ENCODE data around the gene RASAL2.
"Not testable (repeated sequence)": the region's sequence is repeated elsewhere in the genome, so short reads cannot be mapped to it uniquely, and the experiment has no call there.

The RASAL2 gene

GRCh38 chr1:178119628-178120027, 25.7 kb downstream of the RASAL2 start:
- TF ChIP-seq POLR2A (IDR thresholded peaks at IDR 0.05; ENCODE audit: low read length) (no peak), GATA1 (IDR thresholded peaks at IDR 0.05; ENCODE audit: low read depth, low read length) (no peak)
- DNase-seq = no peak

DNA sequence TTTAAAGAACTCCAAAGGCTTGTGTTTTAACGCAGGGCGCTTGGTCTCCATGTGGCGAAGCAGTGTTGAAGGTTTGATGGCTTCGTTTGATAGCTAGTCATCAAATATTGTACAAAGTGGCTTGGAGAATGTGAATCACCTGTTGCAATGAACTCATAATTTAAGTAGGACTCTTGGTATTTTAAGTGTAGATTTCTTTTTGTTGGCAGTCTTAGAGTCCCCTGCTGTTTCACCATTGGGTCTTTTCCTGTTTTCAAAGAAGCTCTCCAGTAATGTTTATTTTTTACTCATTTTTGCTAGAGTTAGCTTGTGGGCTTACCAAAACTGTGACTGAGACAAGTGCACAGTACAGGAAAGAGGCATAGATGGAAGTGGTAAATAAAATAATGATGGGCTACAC, 26.2 kb downstream of the RASAL2 start:
- TF ChIP-seq GATA1 (IDR thresholded peaks at IDR 0.05; ENCODE audit: low read depth, low read length) = no peak
- TF ChIP-seq POLR2A (IDR thresholded peaks at IDR 0.05; ENCODE audit: low read length) = no peak
- no peak for DNase-seq

- DNase-seq = not testable (repeated sequence)
Measured at GRCh38 chr1:178120520-178121052, 26.7 kb downstream of the RASAL2 start.

DNA sequence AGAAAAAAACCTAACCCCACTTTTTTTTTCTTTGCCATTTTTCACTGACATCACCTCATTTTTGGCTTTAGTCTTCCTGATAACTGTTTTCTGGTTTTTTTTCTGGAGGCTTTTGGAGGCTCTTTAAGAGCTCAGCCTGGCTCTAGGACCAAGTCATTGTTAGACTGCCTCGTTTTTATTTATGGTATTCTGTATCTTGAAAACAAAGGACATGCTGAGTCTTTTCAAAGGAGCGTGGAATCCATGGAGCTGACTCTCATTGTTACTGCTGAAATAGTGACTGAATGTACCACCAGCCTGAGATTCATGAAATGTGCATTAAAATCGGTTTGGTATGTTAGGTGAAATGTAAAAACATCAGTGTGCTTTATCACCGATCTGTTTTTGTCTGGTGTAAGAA, 28.0 kb downstream of the RASAL2 start:
- DNase-seq = no peak
- no peak for TF ChIP-seq GATA1 (IDR thresholded peaks at IDR 0.05; ENCODE audit: low read depth, low read length)

- no peak for TF ChIP-seq POLR2A (IDR thresholded peaks at IDR 0.05; ENCODE audit: low read length)
- no peak for TF ChIP-seq GATA1 (IDR thresholded peaks at IDR 0.05; ENCODE audit: low read depth, low read length)
- no peak for DNase-seq
Measured at GRCh38 chr1:178122283-178122682, 28.4 kb downstream of the RASAL2 start.

- TF ChIP-seq POLR2A (IDR thresholded peaks at IDR 0.05; ENCODE audit: low read length) = no peak
- no peak for DNase-seq
Measured at GRCh38 chr1:178124115-178124514, 30.2 kb downstream of the RASAL2 start.

- DNase-seq = no peak
Measured at GRCh38 chr1:178126261-178126660, 32.4 kb downstream of the RASAL2 start.

DNA sequence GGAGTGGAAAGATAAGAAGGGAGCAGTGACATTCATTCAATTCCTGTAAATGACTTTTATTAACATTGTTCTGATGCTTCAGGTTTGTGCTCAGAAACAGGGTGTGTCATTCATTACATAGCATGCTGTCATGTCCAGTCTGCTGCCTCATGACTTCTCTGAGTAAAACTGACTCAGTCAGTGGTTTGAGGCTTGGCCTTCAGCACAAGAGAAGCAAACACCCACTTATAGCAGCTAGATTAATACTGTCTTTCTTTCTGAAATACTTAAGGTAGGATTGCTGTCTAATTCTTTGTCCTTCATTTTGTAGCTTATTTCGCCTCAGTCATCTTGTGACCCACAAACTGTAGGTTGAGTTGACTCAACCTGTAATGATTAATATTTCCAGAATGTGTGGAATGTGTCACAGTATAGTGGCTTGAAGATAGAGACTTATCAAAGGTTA, 32.9 kb downstream of the RASAL2 start:
- DNase-seq = peak in 1 of 2 experiments; percentile 2
- TF ChIP-seq GATA1 (IDR thresholded peaks at IDR 0.05; ENCODE audit: low read depth, low read length) = no peak
- TF ChIP-seq POLR2A (IDR thresholded peaks at IDR 0.05; ENCODE audit: low read length) = no peak

More at GRCh38 chr1:178126261-178126660, 32.4 kb downstream of the RASAL2 start:
- no peak for TF ChIP-seq GATA1 (IDR thresholded peaks at IDR 0.05; ENCODE audit: low read depth, low read length)

DNA sequence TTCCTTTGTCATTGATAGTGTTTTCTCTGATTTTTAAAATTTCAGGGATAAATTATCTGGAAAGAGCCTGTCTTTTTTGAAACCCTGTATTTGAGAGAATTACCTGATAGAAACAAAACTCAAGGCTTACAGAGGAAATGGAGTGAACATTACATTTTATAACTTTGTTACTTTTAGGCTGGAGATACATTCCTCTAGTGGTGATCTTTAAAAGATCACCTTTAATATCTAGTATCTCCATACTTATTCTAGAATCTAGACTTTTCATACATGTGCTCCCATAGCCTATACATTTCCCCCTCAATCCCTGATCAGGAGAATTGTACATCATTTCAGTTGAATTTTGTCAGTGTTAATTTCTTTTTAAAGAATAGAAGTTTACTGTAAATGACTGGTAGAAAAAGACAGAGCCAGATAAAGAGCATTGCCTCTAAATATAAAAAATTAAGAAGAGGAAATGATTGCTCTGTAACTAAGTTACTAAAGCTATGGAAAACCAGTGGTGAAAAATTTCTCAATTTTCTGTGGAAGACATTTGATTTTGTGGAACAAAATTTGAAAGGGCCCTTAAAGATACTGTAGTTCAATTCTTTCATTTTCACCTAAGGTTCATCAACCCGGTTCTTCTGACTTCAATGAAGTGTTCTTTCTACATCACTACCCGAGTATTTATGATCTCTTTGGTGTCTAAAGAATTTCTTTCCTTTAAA, 33.7 kb downstream of the RASAL2 start:
- no peak for TF ChIP-seq POLR2A (IDR thresholded peaks at IDR 0.05; ENCODE audit: low read length)
- no peak for TF ChIP-seq GATA1 (IDR thresholded peaks at IDR 0.05; ENCODE audit: low read depth, low read length)
- no peak for DNase-seq

DNA sequence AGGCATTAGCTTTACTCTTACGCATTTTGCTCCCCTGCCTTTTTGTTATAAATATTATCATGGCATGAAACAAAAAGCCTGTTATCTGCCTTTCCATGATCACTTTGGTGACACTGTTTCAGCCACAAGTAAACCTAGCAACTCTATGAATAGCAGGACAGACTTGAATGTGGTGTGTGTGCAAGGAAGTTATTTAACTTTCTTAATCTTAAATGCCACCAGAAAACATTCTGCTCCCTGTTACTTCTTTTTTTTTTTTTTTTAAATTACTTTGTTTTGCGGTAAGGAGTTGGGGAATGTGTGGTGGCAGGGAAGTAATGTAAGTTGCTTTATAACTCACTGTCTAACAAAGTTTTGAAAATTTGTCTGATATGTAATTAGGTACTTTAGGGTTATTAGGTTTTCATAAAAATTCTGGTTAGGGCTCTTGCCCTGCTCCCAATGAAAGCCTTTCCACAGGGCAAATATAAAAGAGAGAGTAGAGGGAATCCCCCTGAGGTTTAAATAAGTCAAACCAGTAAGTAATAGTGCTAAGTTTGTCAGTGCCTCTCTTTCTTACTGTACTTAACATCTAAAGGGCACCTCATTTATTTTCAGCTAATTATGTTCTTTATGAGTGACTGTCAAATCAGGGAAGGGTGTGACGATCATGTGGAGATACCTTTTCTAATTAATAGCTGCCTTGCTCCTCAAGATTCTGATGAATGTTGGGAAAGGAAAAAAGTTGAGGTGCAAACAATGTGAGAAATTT, 39.5 kb downstream of the RASAL2 start:
- no peak for TF ChIP-seq POLR2A (IDR thresholded peaks at IDR 0.05; ENCODE audit: low read length)
- TF ChIP-seq GATA1 (IDR thresholded peaks at IDR 0.05; ENCODE audit: low read depth, low read length) = no peak
- no peak for DNase-seq

- TF ChIP-seq GATA1 (IDR thresholded peaks at IDR 0.05; ENCODE audit: low read depth, low read length) (no peak), POLR2A (IDR thresholded peaks at IDR 0.05; ENCODE audit: low read length) (no peak)
- no peak for DNase-seq
Measured at GRCh38 chr1:178134061-178134460, 40.2 kb downstream of the RASAL2 start.

DNA sequence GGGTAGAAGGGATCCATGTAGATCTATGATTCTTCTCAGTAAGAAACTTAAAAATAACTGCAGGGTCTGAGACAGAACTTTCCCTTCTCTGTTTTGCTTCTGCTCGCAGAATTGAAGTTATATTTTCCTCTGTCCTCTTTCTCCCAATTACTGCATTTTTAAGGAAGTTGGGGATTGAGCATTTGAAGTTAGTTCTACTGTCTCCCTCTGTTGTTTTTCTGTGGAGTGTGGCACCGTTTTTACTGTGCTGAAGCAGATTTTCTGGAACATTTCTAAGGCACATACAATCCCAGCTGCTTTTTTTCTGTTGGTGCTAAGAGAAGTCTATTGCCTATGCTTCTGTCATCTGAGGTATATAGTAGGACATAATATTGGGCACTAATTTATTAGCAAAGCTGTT, 43.3 kb downstream of the RASAL2 start:
- TF ChIP-seq GATA1 (IDR thresholded peaks at IDR 0.05; ENCODE audit: low read depth, low read length) (no peak), POLR2A (IDR thresholded peaks at IDR 0.05; ENCODE audit: low read length) (no peak)
- no peak for DNase-seq

- DNase-seq = no peak
- TF ChIP-seq POLR2A (IDR thresholded peaks at IDR 0.05; ENCODE audit: low read length) = no peak
- no peak for TF ChIP-seq GATA1 (IDR thresholded peaks at IDR 0.05; ENCODE audit: low read depth, low read length)
Measured at GRCh38 chr1:178142806-178143205, 48.9 kb downstream of the RASAL2 start.

- DNase-seq = no peak
- TF ChIP-seq GATA1 (IDR thresholded peaks at IDR 0.05; ENCODE audit: low read depth, low read length) = no peak
- no peak for TF ChIP-seq POLR2A (IDR thresholded peaks at IDR 0.05; ENCODE audit: low read length)
Measured at GRCh38 chr1:178143730-178144690, 50.1 kb downstream of the RASAL2 start.

Data from erythroblast (primary cell).